ENCODE data around the gene STAG3. TPM values are rescaled to one million over a fixed set of nuclear protein-coding genes. Genes with fewer than 3 reads are reported as not detected.

STAG3 gene
- total and polyA plus RNA-seq, 2 of the 4 experiments (the other 2 are of a cell fraction): 0.36 to 0.65 TPM

- Histone ChIP-seq H3K36me3 (ENCODE audit: control insufficient read depth, insufficient read depth, low read length) (no peaks in the 10 kb centered on the region), H2BK5ac (ENCODE audit: low read depth, low read length, poor library complexity, severe bottlenecking) (no peak overlapping the region), H2AK9ac (replicated peaks; ENCODE audit: low read depth, low read length, poor library complexity) (no peak overlapping the region), H4K8ac (ENCODE audit: low read depth in 2 of 2, low read length in 2 of 2) (no peak overlapping the region), H3K27me3 (ENCODE audit: control insufficient read depth, insufficient read depth, low read length) (no peaks in the 10 kb centered on the region), H3K4me1 (ENCODE audit: control insufficient read depth, insufficient read depth, low read length) (peaks cover 2% of the 10 kb centered on the region; the same call in 1 of the 2 replicates), H4K5ac (ENCODE audit: low read depth, low read length) (no peak overlapping the region), H4K91ac (ENCODE audit: insufficient read depth, low read depth, low read length) (no peak overlapping the region), H4K20me1 (ENCODE audit: insufficient read depth, low read length) (no peaks in the 10 kb centered on the region), H3K9ac (ENCODE audit: low read depth, low read length) (no peak overlapping the region), H3K4me3 (ENCODE audit: insufficient read depth, low read depth, low read length) (no peak overlapping the region), H3K23ac (ENCODE audit: low read depth, low read length) (no peak overlapping the region), H3K79me1 (ENCODE audit: low read depth in 1 of 2, low read length in 2 of 2) (no peaks in the 10 kb centered on the region), H3K14ac (replicated peaks; ENCODE audit: low read depth, low read length) (no peak overlapping the region), H3K18ac (ENCODE audit: low read depth, low read length) (no peak overlapping the region), H3K56ac (ENCODE audit: extremely low read depth, insufficient read depth, low read length) (no peak overlapping the region), H3K9me3 (ENCODE audit: control insufficient read depth, insufficient read depth, low read length) (no peaks in the 10 kb centered on the region), H2BK15ac (ENCODE audit: low read depth, low read length) (no peak overlapping the region), H3K27ac (ENCODE audit: insufficient read depth, low read length) (no peak overlapping the region), H2AK5ac (ENCODE audit: low read depth, low read length) (no peak overlapping the region), H2BK120ac (ENCODE audit: low read depth, low read length) (no peak overlapping the region), H3K4ac (ENCODE audit: low read depth, low read length) (no peak overlapping the region), H3K4me2 (ENCODE audit: low read depth, low read length) (no peak overlapping the region), H2AFZ (replicated peaks; ENCODE audit: low read length, poor library complexity) (no peak overlapping the region), H3K9me1 (ENCODE audit: insufficient read depth, low read length) (no peaks in the 10 kb centered on the region), H2BK20ac (ENCODE audit: low read depth, low read length) (no peak overlapping the region)
- no TSS peak for BruUV-seq (replicated peaks)
- POLR2A ChIA-PET (ENCODE audit: unreplicated experiment): no interaction called here
- ATAC-seq (ENCODE audit: low read depth) (no peak), DNase-seq (no peak)
- 94% methylated on average over 2 of the region's 3 CpGs; no CpG with 5 or more reads in 1 of the 2 experiments for WGBS, 2 experiments (ENCODE audit: extremely low coverage in 2 of 2, insufficient read length in 1 of 2)
- in situ Hi-C loops (cut with MboI; ENCODE audit: low sequenced_read_pairs): no loop called here
- CTCF ChIA-PET: no interaction called here
- intact Hi-C loops (cut with micrococcal nuclease): no loop called here
- TF ChIP-seq RFX5 (IDR thresholded peaks at IDR 0.05; ENCODE audit: low read depth, low read length) (no peak), CEBPB (IDR thresholded peaks at IDR 0.05; ENCODE audit: low read depth, low read length) (no peak), ELK1 (IDR thresholded peaks at IDR 0.05; ENCODE audit: borderline replicate concordance, low read depth, low read length) (no peak), MAFK (IDR thresholded peaks at IDR 0.05; ENCODE audit: low read depth, low read length) (no peak), CTCF (conservative IDR thresholded peaks at IDR 0.05; ENCODE audit: low read depth, low read length) (no peak), MAZ (IDR thresholded peaks at IDR 0.05; ENCODE audit: borderline replicate concordance, low read depth, low read length) (no peak), USF2 (IDR thresholded peaks at IDR 0.05; ENCODE audit: low read depth, low read length) (no peak), MXI1 (IDR thresholded peaks at IDR 0.05; ENCODE audit: borderline replicate concordance, low read depth, low read length) (no peak), CHD1 (IDR thresholded peaks at IDR 0.05; ENCODE audit: low read depth, low read length) (no peak), SMC3 (IDR thresholded peaks at IDR 0.05; ENCODE audit: low read depth, low read length) (no peak), POLR2A (IDR thresholded peaks at IDR 0.05; ENCODE audit: low read depth, low read length) (no peak)
- dilution Hi-C loops (cut with HindIII; ENCODE audit: low sequenced_read_pairs, unreplicated experiment): no loop called here
Observed at GRCh38 chr7:100192969-100193368, 15.3 kb downstream of the STAG3 start.

Measured in IMR-90 (cell line).